T-cell (primary cell): ENCODE data around the gene SPAG9. TPM values are rescaled to one million over a fixed set of nuclear protein-coding genes. Genes with fewer than 3 reads are reported as not detected.
A peak's percentile ranks its signal among the peaks of the same experiment; 100 is the strongest.

Experiments
- ATAC-seq, 4 experiments: fragments of 200-7000 bp in 3 of 4; fragments of 150-1000 bp in 1 of 4; cut with Tn5 transposase; replicated peaks in 1 of 4; 1 replicate in 3 of 4; 2 replicates in 1 of 4; pipeline ENCODE4 v1.10.0; 2021; ENCODE audit warnings: moderate library complexity in 3 of 4, mild to moderate bottlenecking in 2 of 4, moderate number of reproducible peaks in 1 of 4
- CTCF ChIA-PET, 2 donors: fragments of 300-600 bp; sonication (Branson Sonifier 250); formaldehyde crosslinking; loops; one replicate each; lab custom pipeline; 2022; ENCODE audit warnings: antibody characterized with exemption in 2 of 2; lab: Charles Lee
- POLR2A ChIA-PET, 2 donors: fragments of 300-600 bp; sonication (Branson Sonifier 250); formaldehyde crosslinking; loops; one replicate each; lab custom pipeline; 2022; ENCODE audit warnings: antibody characterized with exemption in 2 of 2; lab: Charles Lee
- DNase-seq, 35 experiments: peaks; one replicate each; pipeline versions ENCODE4 v3.0.0 to v3.0.0-alpha.2; 2013 to 2023
- H3K27ac ChIP-seq: one replicate; pipeline ENCODE4 v1.5.1; 2013; ENCODE audit warnings: low read length
- H3K27me3 ChIP-seq, 2 experiments: replicated peaks in 1 of 2; 1 replicate in 1 of 2; 2 replicates in 1 of 2; pipeline versions ENCODE4 v1.6.1 to v1.7.0; 2013; ENCODE audit warnings: low read length in 1 of 2, mixed read lengths in 1 of 2; ENCODE audit not compliant: control insufficient read depth in 2 of 2, insufficient read depth in 2 of 2; ENCODE audit errors: extremely low read depth in 1 of 2
- H3K36me3 ChIP-seq, 2 donors: 1 replicate in 1 of 2; 2 replicates in 1 of 2; pipeline versions ENCODE4 v1.6.1 to v1.7.0; 2013; ENCODE audit warnings: low read length in 1 of 2; ENCODE audit not compliant: control insufficient read depth in 2 of 2, insufficient read depth in 1 of 2; ENCODE audit errors: extremely low read depth in 1 of 2
- H3K4me1 ChIP-seq, 2 experiments: 1 replicate in 1 of 2; 2 replicates in 1 of 2; pipeline versions ENCODE4 v1.6.1 to v1.7.0; 2013; ENCODE audit warnings: low read length in 2 of 2, mixed read lengths in 1 of 2; ENCODE audit not compliant: insufficient read depth in 2 of 2, control insufficient read depth in 1 of 2; ENCODE audit errors: extremely low read depth in 1 of 2
- H3K4me3 ChIP-seq, 2 donors: 1 replicate in 1 of 2; 2 replicates in 1 of 2; pipeline versions ENCODE4 v1.5.1 to v1.7.0; 2013; ENCODE audit warnings: mild to moderate bottlenecking in 2 of 2, low read length in 1 of 2, moderate library complexity in 1 of 2; ENCODE audit not compliant: control insufficient read depth in 1 of 2; ENCODE audit errors: extremely low read depth in 1 of 2
- H3K9me3 ChIP-seq: 2 replicates; pipeline ENCODE4 v1.7.0; 2013
- H3K27ac Mint-ChIP-seq, 2 donors: one replicate each; pipeline ENCODE4 v1.8.0; 2020 to 2021; ENCODE audit warnings: mild to moderate bottlenecking in 2 of 2, mixed read lengths in 2 of 2
- H3K27me3 Mint-ChIP-seq, 2 donors: one replicate each; pipeline ENCODE4 v1.8.0; 2021 to 2022; ENCODE audit warnings: mixed read lengths in 2 of 2
- H3K36me3 Mint-ChIP-seq: one replicate; pipeline ENCODE4 v1.8.0; 2021; ENCODE audit warnings: mixed read lengths
- H3K4me1 Mint-ChIP-seq, 3 donors: one replicate each; pipeline ENCODE4 v1.8.0; 2020 to 2022; ENCODE audit warnings: mixed read lengths in 3 of 3, mild to moderate bottlenecking in 1 of 3
- H3K4me3 Mint-ChIP-seq, 3 donors: one replicate each; pipeline ENCODE4 v1.8.0; 2020 to 2022; ENCODE audit warnings: mild to moderate bottlenecking in 3 of 3, mixed read lengths in 3 of 3, moderate library complexity in 3 of 3
- H3K9me3 Mint-ChIP-seq, 3 donors: one replicate each; pipeline ENCODE4 v1.8.0; 2020 to 2022; ENCODE audit warnings: mixed read lengths in 3 of 3
- WGBS: methylation state at CpG from one replicate; pipeline ENCODE4 v1.1.5; 2013; ENCODE audit warnings: missing lambda C conversion rate; ENCODE audit not compliant: insufficient coverage; 5-methylcytosine and 5-hydroxymethylcytosine counted together
- total RNA-seq, 35 experiments: library from RNA in 6 of 35; stranded (reverse) in 6 of 35; fragments of 120-200 nt in 1 of 35; gene quantifications; one replicate each; pipeline versions ENCODE4 v1.2.1 to v1.2.4 and lab custom pipeline; 2013 to 2026

The SPAG9 gene
- total RNA-seq, 5 donors from 2014 or later (not counting 1 experiment from before 2014, with no cell fraction given): 48.9 to 61.8 (median 51.9) TPM

DNA sequence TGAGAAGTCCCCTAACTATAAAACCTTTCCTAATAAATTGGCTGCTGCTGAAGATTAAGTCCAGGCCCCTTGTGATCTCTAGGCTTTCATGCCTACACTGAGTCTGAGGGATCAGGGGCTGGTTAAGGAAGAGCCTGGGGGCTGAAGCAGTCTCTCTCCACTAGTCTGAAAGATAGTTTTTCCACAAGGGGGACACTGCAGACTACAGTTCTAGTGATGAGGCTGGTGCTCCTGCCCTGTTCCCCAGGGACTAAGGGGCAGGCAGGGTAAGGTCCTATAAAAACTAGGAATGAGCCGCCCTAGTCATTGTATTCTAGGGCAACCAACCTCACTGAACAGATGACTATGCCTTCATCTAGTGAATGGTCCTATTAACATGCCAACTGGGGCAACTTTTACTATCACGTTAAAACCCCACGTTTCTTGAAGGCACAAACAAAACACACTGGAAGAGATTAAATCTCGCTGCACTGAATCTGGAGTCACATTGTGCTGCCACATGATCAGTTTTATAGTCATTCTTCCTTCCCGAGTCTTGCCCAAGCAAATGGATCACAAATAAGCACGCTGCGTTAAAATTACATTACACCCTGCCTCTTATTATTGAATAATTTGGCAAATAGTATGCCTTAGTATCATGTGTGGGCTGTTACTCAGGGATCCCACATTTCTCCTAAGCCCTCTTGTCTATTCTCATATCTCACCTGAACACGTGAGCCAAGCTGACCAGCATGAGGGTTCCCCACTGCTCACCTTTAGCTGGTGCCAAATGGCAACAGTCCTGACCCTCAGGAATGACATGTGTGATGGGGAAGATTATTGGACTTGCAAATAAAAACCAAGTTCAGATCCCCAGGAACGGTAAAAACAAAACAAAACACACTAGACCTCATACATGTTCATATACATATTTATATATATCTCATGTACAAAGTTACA lies 159.1 kb downstream of the SPAG9 start:
- Histone ChIP-seq H3K4me1 (peaks cover 0 to 4% of the 10 kb centered on the region in 2 experiments), H3K36me3 (peaks cover 0 to 14% of the 10 kb centered on the region in 2 donors), H3K9me3 (no peaks in the 10 kb centered on the region), H3K4me3 (no peak overlapping the region), H3K27ac (no peak overlapping the region), H3K27me3 (no peaks in the 10 kb centered on the region)
- no peak for DNase-seq
- peaks cover 9 to 20% (median 14%) of the 10 kb centered on the region in 3 donors for H3K4me1 Mint-ChIP-seq
- POLR2A ChIA-PET: no interaction called here
- ATAC-seq: no peak
- 90% methylated on average over 3 of the region's 9 CpGs for WGBS
- no peaks in the 10 kb centered on the region for H3K9me3 Mint-ChIP-seq
- H3K36me3 Mint-ChIP-seq: peaks cover 19% of the 10 kb centered on the region
- H3K4me3 Mint-ChIP-seq: no peak overlapping the region
- CTCF ChIA-PET: interaction anchor here in 1 of 2 donors (0.8 kb wide), 1 partner anchor 182 kb away, joined by 3 read pairs; no protein-coding TSS in a partner anchor
- H3K27me3 Mint-ChIP-seq: no peaks in the 10 kb centered on the region
- H3K27ac Mint-ChIP-seq: no peak overlapping the region

DNA sequence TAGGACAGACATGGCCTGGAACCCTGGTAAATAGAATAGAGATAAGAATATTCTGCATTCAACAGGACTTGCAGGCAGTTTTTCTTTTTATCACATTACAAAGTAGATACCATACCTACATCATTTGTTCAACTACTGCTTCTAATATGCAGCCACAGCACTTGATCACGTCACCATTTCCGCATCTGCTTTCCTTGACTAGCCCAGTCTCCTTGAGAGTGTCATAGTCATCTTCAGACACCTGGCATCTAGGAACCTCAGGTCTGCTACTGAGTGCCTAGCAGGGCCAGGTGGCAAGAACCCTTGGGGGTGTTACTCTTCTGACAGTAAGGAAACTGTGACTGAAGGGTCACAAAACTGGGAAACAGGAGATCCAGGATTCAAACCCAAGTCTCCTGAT lies 161.3 kb downstream of the SPAG9 start:
- H3K4me3 Mint-ChIP-seq: no peak overlapping the region
- CTCF ChIA-PET: interaction anchor here (0.6 to 1.9 kb wide), 5 partner anchors 9 to 107 kb away, joined by 3 to 12 read pairs (median 5); no protein-coding TSS in a partner anchor
- H3K27ac Mint-ChIP-seq: no peak overlapping the region
- 88% methylated on average over 2 of the region's 2 CpGs for WGBS
- no peaks in the 10 kb centered on the region for H3K9me3 Mint-ChIP-seq
- Histone ChIP-seq H3K36me3 (peaks cover 0 to 2% of the 10 kb centered on the region in 2 donors), H3K4me3 (no peak overlapping the region), H3K27me3 (peaks cover 0 to 4% of the 10 kb centered on the region in 2 experiments), H3K9me3 (no peaks in the 10 kb centered on the region), H3K27ac (no peak overlapping the region), H3K4me1 (peaks cover 0 to 6% of the 10 kb centered on the region in 2 experiments)
- no peaks in the 10 kb centered on the region for H3K27me3 Mint-ChIP-seq
- peaks cover 7% of the 10 kb centered on the region for H3K36me3 Mint-ChIP-seq
- ATAC-seq (no peak), DNase-seq (no peak)
- H3K4me1 Mint-ChIP-seq: peaks cover 6 to 9% (median 6%) of the 10 kb centered on the region in 3 donors
- POLR2A ChIA-PET: no interaction called here

DNA sequence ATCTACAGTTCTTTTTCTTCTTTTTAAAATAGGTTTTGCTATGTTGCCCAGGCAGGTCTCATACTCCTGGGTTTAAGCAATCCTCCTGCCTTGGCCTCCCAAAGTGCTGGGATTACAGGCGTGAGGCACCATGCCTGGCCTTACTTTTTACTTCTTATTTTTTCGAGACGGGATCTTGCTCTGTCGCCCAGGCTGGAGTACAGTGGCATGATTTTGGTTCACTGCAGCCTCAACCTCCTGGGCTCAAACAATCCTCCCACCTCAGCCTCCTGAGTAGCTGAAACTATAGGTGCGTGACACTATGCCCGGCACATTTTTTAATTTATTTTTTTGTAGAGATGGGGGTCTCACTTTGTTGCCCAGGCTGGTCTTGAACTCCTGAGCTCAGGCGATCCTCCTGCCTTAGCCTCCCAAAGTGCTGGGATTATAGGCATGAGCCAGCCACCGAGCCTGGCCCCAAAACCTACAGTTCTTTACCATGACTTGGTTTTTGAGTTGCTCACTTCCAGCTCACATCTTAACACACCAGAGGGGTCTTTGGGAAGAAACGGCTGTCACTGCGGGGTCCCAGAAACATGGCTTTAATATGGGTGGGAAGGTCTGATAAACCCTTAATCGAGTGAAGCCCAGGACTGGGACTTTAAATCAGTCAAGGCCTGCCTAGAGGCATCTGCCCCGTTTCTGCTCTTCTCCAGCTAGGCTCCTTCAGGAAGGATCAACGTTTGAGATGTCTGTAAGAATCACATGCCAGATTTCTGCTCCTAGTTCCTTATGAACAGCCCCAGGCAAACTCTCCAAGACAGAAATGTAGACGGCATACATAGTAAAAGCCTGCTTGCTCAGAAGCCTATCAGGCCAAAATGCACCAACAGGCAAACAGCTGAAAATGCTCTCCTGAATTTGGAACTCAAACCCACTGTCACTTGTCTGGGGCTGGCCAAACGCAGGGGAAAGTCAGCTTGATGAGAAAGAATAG lies 162.8 kb downstream of the SPAG9 start:
- WGBS: 89% methylated on average over 9 of the region's 15 CpGs
- H3K4me1 ChIP-seq: peaks cover 0 to 6% of the 10 kb centered on the region in 2 experiments
- peaks cover under 1% of the 10 kb centered on the region for H3K36me3 Mint-ChIP-seq
- no peak overlapping the region for H3K27ac ChIP-seq
- no peak overlapping the region for H3K4me3 ChIP-seq
- ATAC-seq: no peak
- no peaks in the 10 kb centered on the region for H3K9me3 ChIP-seq
- H3K4me1 Mint-ChIP-seq: peaks cover 6 to 9% (median 6%) of the 10 kb centered on the region in 3 donors
- peak overlapping the region in 1 of 2 donors; percentile 22 for H3K27ac Mint-ChIP-seq
- ChIA-PET CTCF (interaction anchor here (0.6 to 8.1 kb wide), 8 partner anchors 8 to 392 kb away, joined by 3 to 80 read pairs (median 4); no protein-coding TSS in a partner anchor), POLR2A (interaction anchor here in 1 of 2 donors (1.1 kb wide), 1 partner anchor 106 kb away, joined by 3 read pairs; no protein-coding TSS in a partner anchor)
- H3K27me3 Mint-ChIP-seq: no peaks in the 10 kb centered on the region
- peaks cover 0 to 5% of the 10 kb centered on the region in 2 experiments for H3K27me3 ChIP-seq
- H3K9me3 Mint-ChIP-seq: no peaks in the 10 kb centered on the region
- DNase-seq: no peak
- H3K36me3 ChIP-seq: peaks cover 0 to 2% of the 10 kb centered on the region in 2 donors
- H3K4me3 Mint-ChIP-seq: no peak overlapping the region

DNA sequence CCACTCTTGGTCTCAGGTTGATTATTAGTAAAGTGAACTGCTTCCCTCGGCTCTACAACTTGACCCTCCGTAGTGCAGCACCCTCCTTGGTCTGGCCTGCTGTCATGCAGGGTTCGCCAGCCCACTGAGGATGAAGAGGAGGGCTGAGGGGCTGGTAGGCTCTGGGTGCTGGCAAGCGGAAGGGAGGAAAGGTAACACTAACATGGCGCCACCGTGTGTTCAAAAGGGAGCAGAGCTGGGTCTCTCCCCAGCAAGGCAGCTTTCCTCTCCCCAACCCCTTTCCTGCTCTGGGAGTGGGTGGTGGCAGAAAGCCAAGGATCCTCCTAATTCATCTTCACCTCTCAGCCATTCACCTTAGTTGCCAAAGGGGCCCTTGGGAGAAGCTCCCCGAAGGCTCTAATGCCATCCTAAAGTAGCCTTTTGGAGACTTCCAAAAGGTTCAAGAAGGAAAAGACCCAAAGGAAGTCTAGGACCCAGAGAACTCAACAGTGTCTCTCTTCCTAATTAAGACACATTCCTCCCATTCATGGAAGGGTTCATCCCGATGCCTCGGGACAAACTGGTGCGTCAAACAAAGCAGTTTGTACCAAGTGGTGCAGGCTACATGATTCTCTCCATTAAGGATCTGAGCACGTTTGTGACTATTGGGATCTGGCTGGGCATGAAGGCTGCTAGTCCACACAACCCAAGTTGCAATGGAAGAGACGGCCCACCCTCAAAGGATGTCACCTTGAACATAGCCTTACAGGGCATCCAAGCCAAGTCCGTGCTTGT lies 163.7 kb downstream of the SPAG9 start:
- no peaks in the 10 kb centered on the region for H3K9me3 Mint-ChIP-seq
- no peak overlapping the region for H3K27ac ChIP-seq
- ChIA-PET POLR2A (interaction anchor here in 1 of 2 donors (0.7 to 1.5 kb wide), 2 partner anchors 12 to 91 kb away, joined by 3 to 4 read pairs; no protein-coding TSS in a partner anchor), CTCF (interaction anchor here (0.5 to 8.1 kb wide), 15 partner anchors 9 to 1002 kb away, joined by 3 to 80 read pairs (median 3); no protein-coding TSS in a partner anchor)
- DNase-seq (peak; percentile 19 to 81 (median 64)), ATAC-seq (peak; percentile 88 to 93 (median 91))
- no peaks in the 10 kb centered on the region for H3K27me3 Mint-ChIP-seq
- H3K27me3 ChIP-seq: peaks cover 0 to 5% of the 10 kb centered on the region in 2 experiments
- no peak overlapping the region for H3K4me3 Mint-ChIP-seq
- H3K4me1 Mint-ChIP-seq: peaks cover 6 to 9% (median 6%) of the 10 kb centered on the region in 3 donors
- H3K9me3 ChIP-seq: no peaks in the 10 kb centered on the region
- H3K27ac Mint-ChIP-seq: peak overlapping the region; percentile 69 to 71
- 43% methylated on average over 8 of the region's 13 CpGs for WGBS
- H3K4me3 ChIP-seq: no peak overlapping the region
- peaks cover 0 to 2% of the 10 kb centered on the region in 2 donors for H3K36me3 ChIP-seq
- H3K4me1 ChIP-seq: peaks cover 0 to 6% of the 10 kb centered on the region in 2 experiments
- no peaks in the 10 kb centered on the region for H3K36me3 Mint-ChIP-seq

DNA sequence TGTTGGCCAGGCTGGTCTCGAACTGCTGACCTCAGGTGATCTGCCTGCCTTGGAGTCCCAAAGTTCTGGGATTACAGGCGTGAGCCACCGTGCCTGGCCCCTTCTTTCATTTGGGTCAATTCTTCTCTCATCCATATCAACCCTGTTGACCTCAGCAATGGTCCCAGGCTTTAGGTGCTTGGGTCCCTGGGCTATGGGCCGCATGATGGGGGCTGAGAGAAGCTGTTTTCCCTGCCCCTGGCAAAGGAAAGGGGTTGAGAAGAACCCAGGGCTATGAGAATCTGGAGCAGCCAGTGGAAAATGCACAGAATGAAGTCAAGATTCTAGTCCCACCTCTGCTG lies 164.3 kb downstream of the SPAG9 start:
- H3K4me3 Mint-ChIP-seq: no peak overlapping the region
- no peak for DNase-seq
- no peaks in the 10 kb centered on the region for H3K36me3 ChIP-seq
- ChIA-PET POLR2A (interaction anchor here (0.7 to 1.5 kb wide), 3 partner anchors 11 to 91 kb away, joined by 3 to 4 read pairs (median 3); no protein-coding TSS in a partner anchor), CTCF (interaction anchor here (0.5 to 8.1 kb wide), 11 partner anchors 12 to 173 kb away, joined by 3 to 80 read pairs (median 3); no protein-coding TSS in a partner anchor)
- H3K27ac Mint-ChIP-seq: peak overlapping the region in 1 of 2 donors; percentile 71
- peaks cover 0 to 5% of the 10 kb centered on the region in 2 experiments for H3K27me3 ChIP-seq
- no peaks in the 10 kb centered on the region for H3K9me3 ChIP-seq
- peaks cover 0 to 6% of the 10 kb centered on the region in 2 experiments for H3K4me1 ChIP-seq
- H3K9me3 Mint-ChIP-seq: no peaks in the 10 kb centered on the region
- H3K4me3 ChIP-seq: no peak overlapping the region
- peaks cover 6 to 9% (median 6%) of the 10 kb centered on the region in 3 donors for H3K4me1 Mint-ChIP-seq
- ATAC-seq: peak in 1 of 4 experiments; percentile 44
- no peaks in the 10 kb centered on the region for H3K36me3 Mint-ChIP-seq
- H3K27ac ChIP-seq: no peak overlapping the region
- no CpG with 5 or more reads among the region's 4 CpGs for WGBS
- H3K27me3 Mint-ChIP-seq: no peaks in the 10 kb centered on the region
